Liver (tissue), 9 donors: Measurements from ENCODE around the gene PKD2. TPM values are rescaled to one million over a fixed set of nuclear protein-coding genes. Genes with fewer than 3 reads are reported as not detected.
"Not testable (repeated sequence)": the region's sequence is repeated elsewhere in the genome, so short reads cannot be mapped to it uniquely, and the experiment has no call there.

Experiments
- DNase-seq: peaks from one replicate; pipeline ENCODE4 v3.0.0-alpha.2; 2017; ENCODE audit warnings: low spot score
- H3K27ac ChIP-seq, 2 donors: one replicate each; pipeline ENCODE4 v1.7.0; 2013; ENCODE audit warnings: inconsistent platforms in 2 of 2, low read length in 2 of 2, control low read depth in 1 of 2, low read depth in 1 of 2, mild to moderate bottlenecking in 1 of 2
- H3K27me3 ChIP-seq, 4 donors: one replicate each; pipeline versions ENCODE4 v1.6.1 to v1.7.0; 2013; ENCODE audit warnings: low read length in 3 of 4, inconsistent platforms in 1 of 4, mild to moderate bottlenecking in 1 of 4, moderate library complexity in 1 of 4; ENCODE audit not compliant: control insufficient read depth in 4 of 4, insufficient read depth in 4 of 4
- H3K36me3 ChIP-seq, 4 donors: one replicate each; pipeline versions ENCODE4 v1.6.1 to v1.7.0; 2013; ENCODE audit warnings: low read length in 3 of 4, mild to moderate bottlenecking in 3 of 4, low read depth in 1 of 4, moderate library complexity in 1 of 4; ENCODE audit not compliant: control insufficient read depth in 4 of 4, insufficient read depth in 3 of 4
- H3K4me1 ChIP-seq, 4 donors: one replicate each; pipeline versions ENCODE4 v1.6.1 to v1.7.0; 2013; ENCODE audit warnings: low read length in 3 of 4, mild to moderate bottlenecking in 3 of 4, moderate library complexity in 1 of 4; ENCODE audit not compliant: control insufficient read depth in 4 of 4, insufficient read depth in 4 of 4
- H3K4me3 ChIP-seq, 3 donors: one replicate each; pipeline versions ENCODE4 v1.6.1 to v1.7.0; 2013; ENCODE audit warnings: low read length in 3 of 3, control low read depth in 1 of 3, low read depth in 1 of 3, mild to moderate bottlenecking in 1 of 3
- H3K9ac ChIP-seq, 2 donors: one replicate each; pipeline ENCODE4 v1.7.0; 2013; ENCODE audit warnings: low read length in 2 of 2, mild to moderate bottlenecking in 2 of 2, moderate library complexity in 2 of 2, control low read depth in 1 of 2, low read depth in 1 of 2
- H3K9me3 ChIP-seq, 4 donors: one replicate each; pipeline versions ENCODE4 v1.6.1 to v1.7.0; 2013; ENCODE audit warnings: low read length in 3 of 4; ENCODE audit not compliant: control insufficient read depth in 4 of 4
- EGR1 ChIP-seq, 2 donors: IDR thresholded peaks; 2 replicates each; pipeline ENCODE4 v1.6.1; 2016 to 2018; ENCODE audit warnings: antibody characterized with exemption in 2 of 2, low read depth in 2 of 2
- FOXA1 ChIP-seq: IDR thresholded peaks from 2 replicates; pipeline ENCODE4 v1.6.1; 2016; ENCODE audit warnings: antibody characterized with exemption
- FOXA2 ChIP-seq: IDR thresholded peaks from 2 replicates; pipeline ENCODE4 v1.6.1; 2016; ENCODE audit warnings: antibody characterized with exemption
- GABPA ChIP-seq, 2 donors: IDR thresholded peaks in 1 of 2; conservative IDR thresholded peaks in 1 of 2; 2 replicates each; pipeline ENCODE4 v1.6.1; 2016; ENCODE audit warnings: antibody characterized with exemption in 2 of 2, mild to moderate bottlenecking in 1 of 2, moderate library complexity in 1 of 2
- HNF4A ChIP-seq, 2 donors: conservative IDR thresholded peaks; 2 replicates each; pipeline ENCODE4 v1.6.1; 2016; ENCODE audit warnings: antibody characterized with exemption in 2 of 2, mild to moderate bottlenecking in 2 of 2
- HNF4G ChIP-seq: IDR thresholded peaks from 2 replicates; pipeline ENCODE4 v1.6.1; 2016; ENCODE audit warnings: antibody characterized with exemption
- JUND ChIP-seq, 2 donors: IDR thresholded peaks; 2 replicates each; pipeline ENCODE4 v1.6.1; 2016; ENCODE audit warnings: antibody characterized with exemption in 2 of 2
- NR2F2 ChIP-seq: IDR thresholded peaks from 2 replicates; pipeline ENCODE4 v1.6.1; 2016; ENCODE audit warnings: antibody characterized with exemption
- RAD21 ChIP-seq, 2 donors: IDR thresholded peaks; 2 replicates each; pipeline ENCODE4 v1.6.1; 2016; ENCODE audit warnings: antibody characterized with exemption in 2 of 2, mild to moderate bottlenecking in 2 of 2
- RXRA ChIP-seq, 2 donors: IDR thresholded peaks; 2 replicates each; pipeline ENCODE4 v1.6.1; 2017 to 2018; ENCODE audit warnings: antibody characterized with exemption in 2 of 2, mild to moderate bottlenecking in 1 of 2
- SP1 ChIP-seq: IDR thresholded peaks from 2 replicates; pipeline ENCODE4 v1.6.1; 2018; ENCODE audit warnings: antibody characterized with exemption, mild to moderate bottlenecking
- TAF1 ChIP-seq: conservative IDR thresholded peaks from 2 replicates; pipeline ENCODE4 v1.6.1; 2016; ENCODE audit warnings: antibody characterized with exemption, mild to moderate bottlenecking
- YY1 ChIP-seq: IDR thresholded peaks from 2 replicates; pipeline ENCODE4 v1.6.1; 2016; ENCODE audit warnings: antibody characterized with exemption, mild to moderate bottlenecking
- WGBS: extraction: QIAGEN DNeasy Blood & Tissue Kit; methylation state at CpG from one replicate; pipeline ENCODE4 v1.1.7; 2013; 5-methylcytosine and 5-hydroxymethylcytosine counted together
- polyA plus RNA-seq, 2 donors: library from polyadenylated mRNA; stranded (reverse) in 1 of 2; unstranded in 1 of 2; fragments of 200-250 nt in 1 of 2; fragments of >200 nt in 1 of 2; fragmentation: Nextera tagmentation in 1 of 2; extraction: Ambion mirVana in 1 of 2; gene quantifications; one replicate each; pipeline versions ENCODE4 v1.2.1 to v1.2.3, GENCODE V29; 2013 to 2015
- total RNA-seq, 2 donors: library from RNA; depleted of rRNA; stranded (reverse); fragments of >200 nt; gene quantifications; one replicate each; pipeline ENCODE4 v1.2.3, GENCODE V29; 2014
- TF ChIP-seq, protein P1 (sequence below): fragments of 150-350 bp; IDR thresholded peaks from 2 replicates; pipeline ENCODE4 v1.5.1; 2017; ENCODE audit warnings: improper control_type of control experiment, low read depth, low read length; ENCODE audit not compliant: missing input control
- TF ChIP-seq, protein P2 (sequence below): IDR thresholded peaks from 2 replicates; pipeline ENCODE4 v1.6.1; 2016; ENCODE audit warnings: antibody characterized with exemption
- TF ChIP-seq, protein P3 (sequence below): IDR thresholded peaks from 2 replicates; pipeline ENCODE4 v1.6.1; 2016; ENCODE audit warnings: antibody characterized with exemption, mild to moderate bottlenecking
- TF ChIP-seq, protein P4 (sequence below): IDR thresholded peaks from 2 replicates; pipeline ENCODE4 v1.6.1; 2016; ENCODE audit warnings: antibody characterized with exemption
- TF ChIP-seq, protein P5 (sequence below): IDR thresholded peaks from 2 replicates; pipeline ENCODE4 v1.6.1; 2016; ENCODE audit warnings: antibody characterized with exemption
- donor health status: healthy.
- donor health status: healthy.
- donor health status: healthy.
- donor health status: healthy.
- donor health status: healthy.

Gene PKD2
- total and polyA plus RNA-seq, 4 donors = 1.5 to 11.4 (median 7.1) TPM

DNA sequence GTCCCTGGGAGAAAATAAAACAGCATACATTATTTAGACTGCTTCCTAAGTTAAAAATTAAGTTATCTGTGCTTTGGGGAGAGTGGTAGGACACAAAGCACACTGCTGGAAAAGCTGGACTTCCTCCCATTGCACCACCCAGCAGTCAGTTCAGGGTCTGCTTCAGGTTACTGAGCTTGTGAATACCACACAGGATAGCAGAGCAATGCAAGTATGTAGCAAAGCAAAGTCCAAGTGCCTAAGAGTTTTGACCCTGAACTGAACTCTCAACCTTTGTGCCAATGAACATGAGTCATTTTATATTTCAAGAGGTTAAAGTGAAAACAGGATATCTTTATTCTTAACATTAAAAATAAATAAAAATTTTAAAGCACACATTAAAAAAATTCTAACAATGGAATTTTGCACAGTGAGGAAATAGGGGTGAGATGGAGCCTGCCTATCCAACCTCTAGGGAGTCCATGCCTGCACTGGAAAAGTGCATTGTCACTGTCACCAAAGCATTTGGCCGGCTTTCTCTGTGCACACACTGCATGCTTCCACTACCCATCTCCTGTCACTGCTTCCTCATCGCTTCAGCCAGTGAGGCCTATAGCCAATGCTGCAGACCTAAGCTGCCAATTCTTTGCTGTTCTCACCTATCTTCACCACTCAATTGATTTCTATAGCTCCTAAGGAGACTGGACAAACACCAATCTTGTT lies 100.1 kb downstream of the PKD2 start:
- WGBS = 13% methylated on average over 2 of the region's 2 CpGs
- Histone ChIP-seq H3K36me3 (no peaks in the 10 kb centered on the region), H3K27me3 (no peaks in the 10 kb centered on the region), H3K9ac (peak overlapping the region; percentile 31 to 41), H3K27ac (peak overlapping the region; percentile 79 to 86), H3K9me3 (no peaks in the 10 kb centered on the region), H3K4me3 (no peak overlapping the region), H3K4me1 (peaks cover 10 to 48% (median 35%) of the 10 kb centered on the region in 4 donors)
- peak; percentile 37 for DNase-seq
- TF ChIP-seq RXRA (IDR thresholded peaks at IDR 0.05) (peak; percentile 98 to 99), JUND (IDR thresholded peaks at IDR 0.05) (peak; percentile 94 to 98), NR2F2 (peak; percentile 93), RAD21 (IDR thresholded peaks at IDR 0.05) (peak; percentile 49 to 61), GABPA (IDR thresholded peaks at IDR 0.05 in 1 of 2, conservative IDR thresholded peaks at IDR 0.05 in 1 of 2) (peak in 1 of 2 donors; percentile 23), YY1 (peak; percentile 56), HNF4A (conservative IDR thresholded peaks at IDR 0.05) (peak; percentile 99), EGR1 (IDR thresholded peaks at IDR 0.05; ENCODE audit: low read depth in 2 of 2) (peak in 1 of 2 donors; percentile 54), FOXA2 (peak; percentile 58), SP1 (peak; percentile 99), FOXA1 (no peak), TAF1 (peak; percentile 76), HNF4G (peak; percentile 98)
- TF ChIP-seq, protein P1, sequence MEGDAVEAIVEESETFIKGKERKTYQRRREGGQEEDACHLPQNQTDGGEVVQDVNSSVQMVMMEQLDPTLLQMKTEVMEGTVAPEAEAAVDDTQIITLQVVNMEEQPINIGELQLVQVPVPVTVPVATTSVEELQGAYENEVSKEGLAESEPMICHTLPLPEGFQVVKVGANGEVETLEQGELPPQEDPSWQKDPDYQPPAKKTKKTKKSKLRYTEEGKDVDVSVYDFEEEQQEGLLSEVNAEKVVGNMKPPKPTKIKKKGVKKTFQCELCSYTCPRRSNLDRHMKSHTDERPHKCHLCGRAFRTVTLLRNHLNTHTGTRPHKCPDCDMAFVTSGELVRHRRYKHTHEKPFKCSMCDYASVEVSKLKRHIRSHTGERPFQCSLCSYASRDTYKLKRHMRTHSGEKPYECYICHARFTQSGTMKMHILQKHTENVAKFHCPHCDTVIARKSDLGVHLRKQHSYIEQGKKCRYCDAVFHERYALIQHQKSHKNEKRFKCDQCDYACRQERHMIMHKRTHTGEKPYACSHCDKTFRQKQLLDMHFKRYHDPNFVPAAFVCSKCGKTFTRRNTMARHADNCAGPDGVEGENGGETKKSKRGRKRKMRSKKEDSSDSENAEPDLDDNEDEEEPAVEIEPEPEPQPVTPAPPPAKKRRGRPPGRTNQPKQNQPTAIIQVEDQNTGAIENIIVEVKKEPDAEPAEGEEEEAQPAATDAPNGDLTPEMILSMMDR = no peak
- TF ChIP-seq, protein P2, sequence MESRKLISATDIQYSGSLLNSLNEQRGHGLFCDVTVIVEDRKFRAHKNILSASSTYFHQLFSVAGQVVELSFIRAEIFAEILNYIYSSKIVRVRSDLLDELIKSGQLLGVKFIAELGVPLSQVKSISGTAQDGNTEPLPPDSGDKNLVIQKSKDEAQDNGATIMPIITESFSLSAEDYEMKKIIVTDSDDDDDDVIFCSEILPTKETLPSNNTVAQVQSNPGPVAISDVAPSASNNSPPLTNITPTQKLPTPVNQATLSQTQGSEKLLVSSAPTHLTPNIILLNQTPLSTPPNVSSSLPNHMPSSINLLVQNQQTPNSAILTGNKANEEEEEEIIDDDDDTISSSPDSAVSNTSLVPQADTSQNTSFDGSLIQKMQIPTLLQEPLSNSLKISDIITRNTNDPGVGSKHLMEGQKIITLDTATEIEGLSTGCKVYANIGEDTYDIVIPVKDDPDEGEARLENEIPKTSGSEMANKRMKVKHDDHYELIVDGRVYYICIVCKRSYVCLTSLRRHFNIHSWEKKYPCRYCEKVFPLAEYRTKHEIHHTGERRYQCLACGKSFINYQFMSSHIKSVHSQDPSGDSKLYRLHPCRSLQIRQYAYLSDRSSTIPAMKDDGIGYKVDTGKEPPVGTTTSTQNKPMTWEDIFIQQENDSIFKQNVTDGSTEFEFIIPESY = peak; percentile 81
- TF ChIP-seq, protein P3, sequence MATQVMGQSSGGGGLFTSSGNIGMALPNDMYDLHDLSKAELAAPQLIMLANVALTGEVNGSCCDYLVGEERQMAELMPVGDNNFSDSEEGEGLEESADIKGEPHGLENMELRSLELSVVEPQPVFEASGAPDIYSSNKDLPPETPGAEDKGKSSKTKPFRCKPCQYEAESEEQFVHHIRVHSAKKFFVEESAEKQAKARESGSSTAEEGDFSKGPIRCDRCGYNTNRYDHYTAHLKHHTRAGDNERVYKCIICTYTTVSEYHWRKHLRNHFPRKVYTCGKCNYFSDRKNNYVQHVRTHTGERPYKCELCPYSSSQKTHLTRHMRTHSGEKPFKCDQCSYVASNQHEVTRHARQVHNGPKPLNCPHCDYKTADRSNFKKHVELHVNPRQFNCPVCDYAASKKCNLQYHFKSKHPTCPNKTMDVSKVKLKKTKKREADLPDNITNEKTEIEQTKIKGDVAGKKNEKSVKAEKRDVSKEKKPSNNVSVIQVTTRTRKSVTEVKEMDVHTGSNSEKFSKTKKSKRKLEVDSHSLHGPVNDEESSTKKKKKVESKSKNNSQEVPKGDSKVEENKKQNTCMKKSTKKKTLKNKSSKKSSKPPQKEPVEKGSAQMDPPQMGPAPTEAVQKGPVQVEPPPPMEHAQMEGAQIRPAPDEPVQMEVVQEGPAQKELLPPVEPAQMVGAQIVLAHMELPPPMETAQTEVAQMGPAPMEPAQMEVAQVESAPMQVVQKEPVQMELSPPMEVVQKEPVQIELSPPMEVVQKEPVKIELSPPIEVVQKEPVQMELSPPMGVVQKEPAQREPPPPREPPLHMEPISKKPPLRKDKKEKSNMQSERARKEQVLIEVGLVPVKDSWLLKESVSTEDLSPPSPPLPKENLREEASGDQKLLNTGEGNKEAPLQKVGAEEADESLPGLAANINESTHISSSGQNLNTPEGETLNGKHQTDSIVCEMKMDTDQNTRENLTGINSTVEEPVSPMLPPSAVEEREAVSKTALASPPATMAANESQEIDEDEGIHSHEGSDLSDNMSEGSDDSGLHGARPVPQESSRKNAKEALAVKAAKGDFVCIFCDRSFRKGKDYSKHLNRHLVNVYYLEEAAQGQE = peak; percentile 75
- TF ChIP-seq, protein P4, sequence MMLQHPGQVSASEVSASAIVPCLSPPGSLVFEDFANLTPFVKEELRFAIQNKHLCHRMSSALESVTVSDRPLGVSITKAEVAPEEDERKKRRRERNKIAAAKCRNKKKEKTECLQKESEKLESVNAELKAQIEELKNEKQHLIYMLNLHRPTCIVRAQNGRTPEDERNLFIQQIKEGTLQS = peak; percentile 93
- TF ChIP-seq, protein P5, sequence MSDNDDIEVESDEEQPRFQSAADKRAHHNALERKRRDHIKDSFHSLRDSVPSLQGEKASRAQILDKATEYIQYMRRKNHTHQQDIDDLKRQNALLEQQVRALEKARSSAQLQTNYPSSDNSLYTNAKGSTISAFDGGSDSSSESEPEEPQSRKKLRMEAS = peak; percentile 86

DNA sequence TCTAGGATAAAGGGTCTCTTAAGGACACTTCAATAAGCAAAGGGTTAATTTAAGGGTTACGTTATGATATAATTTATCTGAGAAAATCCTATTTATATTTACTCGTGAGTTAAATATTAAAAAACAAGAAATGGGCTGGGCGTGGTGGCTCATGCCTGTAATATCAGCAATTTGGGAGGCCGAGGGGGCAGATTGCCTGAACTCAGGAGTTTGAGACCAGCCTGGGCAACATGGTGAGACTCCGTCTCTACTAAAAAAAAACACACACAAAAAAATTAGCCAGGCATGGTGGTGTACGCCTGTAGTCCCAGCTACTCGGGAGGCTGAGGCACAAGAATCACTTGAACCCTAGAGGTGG lies 100.7 kb downstream of the PKD2 start:
- not testable (repeated sequence) for H3K9me3 ChIP-seq, H3K9ac ChIP-seq, H3K4me3 ChIP-seq, DNase-seq, H3K27me3 ChIP-seq, H3K36me3 ChIP-seq
- peak overlapping the region; percentile 79 to 86 for H3K27ac ChIP-seq
- WGBS = 35% methylated on average over 7 of the region's 7 CpGs
- peaks cover 10 to 48% (median 35%) of the 10 kb centered on the region in 4 donors for H3K4me1 ChIP-seq
